ENCODE results near the gene TMTC3. TPM values are rescaled to one million over a fixed set of nuclear protein-coding genes. Genes with fewer than 3 reads are reported as not detected.

The TMTC3 gene
- total and polyA plus RNA-seq, 2 of the 8 experiments (the other 6 are each of a cell fraction or from before 2014, with no cell fraction given): 7.0 to 45.1 TPM

DNA sequence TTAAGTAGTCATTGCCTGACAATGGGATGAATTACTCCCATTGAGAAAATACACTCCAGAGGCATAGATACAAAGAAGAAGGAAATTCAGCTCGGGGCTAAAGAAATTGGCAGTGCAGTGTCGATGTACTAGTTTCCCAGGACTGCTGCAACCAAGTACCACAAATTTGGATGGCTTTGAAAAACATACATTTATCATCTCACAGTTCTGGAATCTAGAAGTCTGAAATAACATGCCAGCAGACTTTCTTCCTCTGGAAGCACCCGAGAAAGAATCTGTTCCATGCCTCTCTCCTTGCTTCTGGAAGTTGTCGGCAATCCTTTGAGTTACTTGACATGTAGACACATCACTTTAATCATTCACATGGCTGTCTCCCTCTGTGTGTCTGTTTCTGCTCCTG is 101.9 kb downstream of the TMTC3 start:
- Histone ChIP-seq H2BK5ac (ENCODE audit: low read depth, low read length) (no peak overlapping the region), H3K4me2 (ENCODE audit: insufficient read depth in 1 of 2, low read depth in 2 of 2, low read length in 2 of 2) (no peak overlapping the region), H4K91ac (replicated peaks; ENCODE audit: insufficient read length, low read length) (no peak overlapping the region), H4K8ac (ENCODE audit: extremely low read depth, insufficient read depth, low read length) (no peak overlapping the region), H3K4me1 (replicated peaks in 1 of 4; ENCODE audit: control insufficient read depth in 3 of 4, insufficient read depth in 4 of 4, low read length in 3 of 4) (peaks cover 0 to 4% (median 3%) of the 10 kb centered on the region in 4 experiments; a peak in 2 of 7 replicates), H3K79me2 (ENCODE audit: control insufficient read depth in 1 of 2, insufficient read depth in 2 of 2, low read length in 2 of 2) (no peaks in the 10 kb centered on the region), H2BK120ac (replicated peaks; ENCODE audit: low read depth, low read length) (no peak overlapping the region), H3K36me3 (ENCODE audit: control insufficient read depth in 2 of 4, insufficient read depth in 4 of 4, low read length in 3 of 4) (no peaks in the 10 kb centered on the region), H3K9ac (replicated peaks in 1 of 4; ENCODE audit: extremely low read depth in 1 of 4, low read depth in 3 of 4, low read length in 3 of 4) (no peak overlapping the region), H3K56ac (replicated peaks; ENCODE audit: insufficient read length, low read depth, low read length) (no peak overlapping the region), H2BK12ac (ENCODE audit: low read depth, low read length) (no peak overlapping the region), H3K79me1 (ENCODE audit: low read depth, low read length) (no peaks in the 10 kb centered on the region), H4K20me1 (replicated peaks in 1 of 2; ENCODE audit: control insufficient read depth in 1 of 2, insufficient read depth in 2 of 2, low read length in 2 of 2) (no peaks in the 10 kb centered on the region), H2BK15ac (ENCODE audit: low read length) (no peak overlapping the region), H3K18ac (ENCODE audit: extremely low read depth, low read length) (no peak overlapping the region), H4K5ac (ENCODE audit: insufficient read length, low read depth, low read length) (no peak overlapping the region), H3K14ac (ENCODE audit: insufficient read length) (no peak overlapping the region), H2AK5ac (ENCODE audit: low read depth, low read length) (no peak overlapping the region), H3K27ac (ENCODE audit: low read depth, low read length) (no peak overlapping the region), H3K27me3 (replicated peaks in 1 of 4; ENCODE audit: control insufficient read depth in 3 of 4, extremely low read depth in 1 of 4, insufficient read depth in 3 of 4, low read length in 3 of 4) (no peaks in the 10 kb centered on the region), H2AFZ (ENCODE audit: low read length) (no peak overlapping the region; the same call in 1 of the 2 replicates), H2BK20ac (ENCODE audit: low read length) (no peak overlapping the region), H3K23ac (ENCODE audit: insufficient read length) (no peak overlapping the region), H3K23me2 (ENCODE audit: low read depth, low read length) (no peaks in the 10 kb centered on the region), H3K4ac (replicated peaks; ENCODE audit: insufficient read length, low read depth, low read length) (no peak overlapping the region), H3K9me3 (ENCODE audit: insufficient read depth in 2 of 2, low read depth in 1 of 2, low read length in 1 of 2) (no peaks in the 10 kb centered on the region), H3K4me3 (ENCODE audit: extremely low read depth in 1 of 4, insufficient read depth in 2 of 4, low read depth in 3 of 4, low read length in 4 of 4) (no peak overlapping the region)
- WGBS, 2 experiments (ENCODE audit: extremely low coverage in 1 of 2, insufficient coverage in 1 of 2, insufficient read length in 1 of 2, insufficient replicate concordance in 2 of 2, low coverage in 1 of 2, low lambda C conversion rate in 2 of 2, missing lambda C conversion rate in 1 of 2): 71% methylated on average over 4 of the region's 4 CpGs; no CpG with 5 or more reads in 1 of the 2 experiments
- DNase-seq (ENCODE audit: low read depth in 1 of 2, low spot score in 2 of 2): no peak
- TF ChIP-seq TBP (IDR thresholded peaks at IDR 0.05; ENCODE audit: low read depth, low read length) (no peak), SP4 (IDR thresholded peaks at IDR 0.05; ENCODE audit: low read length) (no peak), YY1 (IDR thresholded peaks at IDR 0.05; ENCODE audit: low read depth, low read length) (no peak), ATF3 (IDR thresholded peaks at IDR 0.05; ENCODE audit: insufficient read depth, low read depth, low read length) (no peak), RAD21 (IDR thresholded peaks at IDR 0.05 in 1 of 2, conservative IDR thresholded peaks at IDR 0.05 in 1 of 2; ENCODE audit: low read depth in 2 of 2, low read length in 2 of 2) (no peak), NRF1 (IDR thresholded peaks at IDR 0.05; ENCODE audit: low read depth, low read length) (no peak)
- no peak for FAIRE-seq
- ChIA-PET CTCF (ENCODE audit: partially characterized antibody) (interaction anchor here (1.6 kb wide), 2 partner anchors 13 to 149 kb away, joined by 3 to 4 read pairs; no protein-coding TSS in a partner anchor), POLR2A (ENCODE audit: partially characterized antibody) (interaction anchor here (0.7 kb wide), 1 partner anchor 17 kb away, joined by 3 read pairs; no protein-coding TSS in a partner anchor)

All from H1 (cell line).